Thoracic aorta (tissue), 2 donors: ENCODE measurements around the gene KRCC1. TPM values are rescaled to one million over a fixed set of nuclear protein-coding genes. Genes with fewer than 3 reads are reported as not detected.
"Not testable (repeated sequence)": the region's sequence is repeated elsewhere in the genome, so short reads cannot be mapped to it uniquely, and the experiment has no call there.

Source experiments
- ATAC-seq: fragments of 150-250 bp; one replicate; pipeline ENCODE4 v1.8.0; 2017; ENCODE audit warnings: low read depth; ENCODE audit not compliant: insufficient number of reproducible peaks, low FRiP score
- DNase-seq: peaks from one replicate; pipeline ENCODE4 v3.0.0-alpha.2; 2020; ENCODE audit warnings: low spot score
- H3K27ac ChIP-seq, 2 donors: fragments of 200-600 bp; sonication (generic); 1 replicate in 1 of 2; 2 replicates in 1 of 2; pipeline ENCODE4 v1.5.1; 2016; ENCODE audit warnings: mild to moderate bottlenecking in 2 of 2, moderate library complexity in 2 of 2
- H3K27me3 ChIP-seq: fragments of 200-600 bp; sonication (generic); replicated peaks from 2 replicates; pipeline ENCODE4 v1.6.0; 2016; ENCODE audit warnings: mild to moderate bottlenecking; ENCODE audit not compliant: insufficient read depth
- H3K36me3 ChIP-seq: fragments of 200-600 bp; sonication (generic); one replicate; pipeline ENCODE4 v1.5.1; 2016
- H3K4me1 ChIP-seq, 2 donors: fragments of 200-600 bp; sonication (generic); 1 replicate in 1 of 2; 2 replicates in 1 of 2; pipeline versions ENCODE4 v1.5.1 to v1.6.0; 2016; ENCODE audit warnings: low read depth in 2 of 2, mild to moderate bottlenecking in 1 of 2; ENCODE audit not compliant: control insufficient read depth in 1 of 2
- H3K4me3 ChIP-seq: fragments of 200-600 bp; sonication (generic); 2 replicates; pipeline ENCODE4 v1.5.1; 2016; ENCODE audit warnings: mild to moderate bottlenecking
- H3K9me3 ChIP-seq: fragments of 200-600 bp; sonication (generic); 2 replicates; pipeline ENCODE4 v1.5.1; 2016
- total RNA-seq, 2 donors: library from RNA; depleted of rRNA; stranded (reverse); fragments of >200 nt; gene quantifications; one replicate each; pipeline versions ENCODE4 v1.1.0 to v1.2.3, GENCODE V29; 2016

KRCC1 gene
- total RNA-seq, 2 donors from 2014 or later = 13.8 to 13.9 TPM

GRCh38 chr2:87987473-87987872 is 68.1 kb downstream of the KRCC1 start:
- not testable (repeated sequence) for ATAC-seq, DNase-seq, H3K4me1 ChIP-seq, H3K4me3 ChIP-seq, H3K9me3 ChIP-seq, H3K27me3 ChIP-seq, H3K27ac ChIP-seq, H3K36me3 ChIP-seq

GRCh38 chr2:87985902-87986301 is 69.7 kb downstream of the KRCC1 start:
- not testable (repeated sequence) for H3K4me1 ChIP-seq, H3K27me3 ChIP-seq, H3K4me3 ChIP-seq, H3K27ac ChIP-seq, H3K9me3 ChIP-seq, H3K36me3 ChIP-seq, DNase-seq, ATAC-seq

- not testable (repeated sequence) for H3K27me3 ChIP-seq, H3K27ac ChIP-seq, H3K36me3 ChIP-seq, H3K9me3 ChIP-seq, ATAC-seq, DNase-seq, H3K4me1 ChIP-seq, H3K4me3 ChIP-seq
Measured at GRCh38 chr2:87981182-87981581, 74.4 kb downstream of the KRCC1 start.

Other genes starting within 250 kb of the KRCC1 start
- gene RGPD2, start 230.0 kb downstream of the KRCC1 start, total RNA-seq = 1 to 10 TPM in 1 of 2 donors, under 1 TPM in 1; 0.27 to 7.5 TPM
- gene RNU2-63P, start 39.2 kb downstream of the KRCC1 start, total RNA-seq = not detected
- not detected for gene SMYD1, start 12.0 kb upstream of the KRCC1 start, total RNA-seq
- not detected for gene FABP1, start 72.3 kb upstream of the KRCC1 start, total RNA-seq
- gene THNSL2, start 114.6 kb upstream of the KRCC1 start, total RNA-seq = 1 to 10 TPM in 1 of 2 donors, not detected in 1; 7.5 TPM